Measurements from ENCODE around the gene CTRB2.

GRCh38 chr16:75239542-75240122 is 32.7 kb upstream of the CTRB2 start:
- no peak for TF ChIP-seq CTCF (IDR thresholded peaks at IDR 0.05)
- TF ChIP-seq POLR2A (IDR thresholded peaks at IDR 0.05): no peak
